Measurements from ENCODE around the gene LIPH.

Gene LIPH

DNA sequence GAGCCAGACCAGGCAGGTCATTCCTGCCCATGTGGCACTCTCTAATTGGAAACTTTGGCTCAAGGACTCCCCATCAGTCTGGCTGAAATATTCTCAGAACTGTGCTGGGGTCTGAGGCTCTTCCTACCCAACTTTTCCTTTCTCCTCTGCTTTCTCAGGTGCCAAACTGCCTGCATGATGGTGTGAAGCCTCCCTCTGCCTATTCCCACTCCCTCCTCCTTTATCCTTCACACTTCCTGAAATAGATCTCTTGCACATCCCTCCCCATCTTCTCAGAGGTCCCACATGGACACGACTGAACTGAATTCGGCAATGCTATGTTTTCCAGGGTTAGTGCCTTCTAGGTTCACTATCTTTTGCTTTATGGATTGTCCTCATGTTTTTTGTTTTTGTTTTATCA lies 12.5 kb downstream of the LIPH start:
- no peak for DNase-seq

DNA sequence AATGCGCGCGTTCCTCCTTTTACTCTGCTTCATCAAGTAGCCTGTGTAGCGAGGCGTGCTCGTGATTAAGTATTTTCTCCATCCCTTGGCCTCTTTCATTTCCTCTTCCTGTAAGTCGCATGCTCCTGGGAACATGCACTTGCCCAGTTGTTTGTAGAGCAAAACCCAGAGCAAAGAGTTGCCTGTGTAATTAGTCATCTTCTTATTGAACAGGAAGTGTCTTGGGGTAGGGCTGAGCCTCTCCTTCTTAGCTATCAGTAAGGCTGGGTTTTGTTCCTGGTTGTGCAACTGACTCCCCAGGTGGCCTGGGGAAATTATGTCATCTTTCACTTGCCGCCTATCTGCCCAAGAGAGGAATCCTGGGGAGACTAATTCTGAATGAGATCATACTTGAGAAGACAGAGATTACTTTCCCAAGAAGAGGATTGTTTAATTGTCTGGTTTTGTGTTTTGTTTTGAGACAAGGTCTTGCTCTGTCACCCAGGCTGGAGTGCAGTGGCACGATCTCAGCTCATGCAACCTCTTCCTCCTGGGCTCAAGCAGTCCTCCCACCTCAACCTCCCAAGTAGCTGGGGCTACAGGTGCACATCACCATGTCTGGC lies 14.9 kb downstream of the LIPH start:
- DNase-seq, result no peak

DNA sequence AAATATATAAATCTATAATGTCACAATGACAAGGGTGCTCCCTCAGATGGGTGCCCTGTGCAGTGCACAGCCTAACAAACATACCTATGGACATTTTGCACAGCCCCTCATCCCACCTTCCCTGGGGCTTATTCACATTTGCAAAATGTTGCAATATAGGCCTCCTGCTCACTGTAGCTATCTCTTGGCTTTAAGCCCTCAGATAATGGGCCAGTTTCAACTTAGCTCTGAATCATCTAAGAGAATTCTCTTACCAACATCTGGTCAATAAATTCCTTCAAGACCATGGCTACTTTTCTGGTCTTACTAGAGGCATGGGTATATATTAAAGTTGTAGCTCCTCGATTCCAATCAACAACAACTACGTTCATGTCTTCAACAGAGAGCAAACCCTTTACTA lies 17.9 kb downstream of the LIPH start:
- no peak for DNase-seq

DNA sequence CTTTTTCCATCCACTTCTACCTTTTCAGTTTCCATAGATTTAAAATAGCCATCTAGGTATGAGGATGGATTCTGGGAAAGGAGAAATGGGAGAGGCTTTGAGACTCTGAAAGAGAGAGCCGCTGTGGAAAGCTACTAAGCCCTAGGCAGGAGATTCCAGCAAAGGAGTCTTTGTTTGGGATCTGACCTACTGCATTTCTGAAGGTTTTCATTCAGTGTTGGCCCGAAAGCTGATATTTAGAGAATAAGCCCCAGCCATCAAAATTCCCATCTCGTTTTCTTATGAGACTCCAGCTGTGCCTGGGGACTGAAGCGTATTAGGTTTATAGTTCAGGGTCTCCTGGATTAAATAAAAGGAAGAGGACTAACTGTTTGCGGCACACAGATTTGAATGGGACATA lies 19.5 kb downstream of the LIPH start:
- no peak for DNase-seq

DNA sequence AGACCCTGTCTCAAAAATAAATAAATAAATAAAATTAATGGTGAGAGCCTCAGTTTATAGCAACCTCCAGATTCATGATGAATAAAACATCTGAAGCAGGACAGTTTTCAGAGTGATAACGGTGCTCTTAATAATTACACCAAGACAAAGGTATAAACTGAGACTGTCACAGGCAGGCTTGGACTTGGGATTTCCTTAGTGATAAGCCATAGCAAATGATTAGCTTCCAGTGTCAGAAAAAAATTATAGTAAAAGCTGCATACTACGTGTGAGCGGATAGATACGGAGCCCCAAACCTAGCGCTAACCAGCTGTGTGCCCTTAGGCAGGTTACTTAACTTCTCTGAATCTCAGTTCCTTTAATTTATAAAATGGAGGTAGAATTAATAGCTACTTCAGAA lies 21.5 kb downstream of the LIPH start:
- DNase-seq, result no peak

DNA sequence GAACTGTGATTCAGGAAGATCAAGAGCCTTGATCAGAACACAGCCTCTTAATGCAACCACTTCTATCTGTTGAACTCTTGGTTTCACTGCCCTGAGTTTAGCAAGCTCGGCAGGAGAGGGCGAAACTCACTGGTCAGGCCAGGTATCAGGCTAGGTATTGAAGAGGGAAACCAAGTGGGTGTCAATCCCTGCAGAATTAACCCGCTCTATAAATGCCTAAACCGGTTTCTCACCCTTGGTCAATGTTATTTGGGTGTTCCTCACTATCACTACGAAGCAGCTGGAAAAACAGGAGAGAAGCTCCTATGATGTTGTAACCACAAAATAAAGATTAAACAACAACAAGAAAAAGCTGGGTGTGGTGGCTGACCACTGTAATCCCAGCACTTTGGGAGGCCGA lies 23.9 kb downstream of the LIPH start:
- DNase-seq, result no peak

DNA sequence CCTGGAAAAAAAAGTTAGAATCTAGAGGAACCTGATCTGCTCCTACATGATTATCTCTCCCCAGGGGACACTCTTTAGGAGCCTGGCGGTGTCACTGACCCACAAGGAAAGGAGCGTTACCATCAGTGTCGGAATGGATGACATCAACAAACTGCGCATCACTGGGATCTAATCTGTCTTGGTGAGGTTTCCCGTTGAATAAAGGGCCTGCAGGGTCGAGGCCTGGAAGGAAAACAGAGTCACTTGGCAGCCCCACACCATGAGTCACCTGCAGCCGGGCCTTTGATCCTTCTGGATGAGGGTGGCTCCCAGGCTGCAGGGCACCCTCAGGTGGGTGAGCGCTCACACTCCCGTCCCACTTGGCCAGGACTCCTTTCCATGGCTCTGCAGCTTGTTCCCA lies 25.0 kb downstream of the LIPH start:
- no peak for DNase-seq

DNA sequence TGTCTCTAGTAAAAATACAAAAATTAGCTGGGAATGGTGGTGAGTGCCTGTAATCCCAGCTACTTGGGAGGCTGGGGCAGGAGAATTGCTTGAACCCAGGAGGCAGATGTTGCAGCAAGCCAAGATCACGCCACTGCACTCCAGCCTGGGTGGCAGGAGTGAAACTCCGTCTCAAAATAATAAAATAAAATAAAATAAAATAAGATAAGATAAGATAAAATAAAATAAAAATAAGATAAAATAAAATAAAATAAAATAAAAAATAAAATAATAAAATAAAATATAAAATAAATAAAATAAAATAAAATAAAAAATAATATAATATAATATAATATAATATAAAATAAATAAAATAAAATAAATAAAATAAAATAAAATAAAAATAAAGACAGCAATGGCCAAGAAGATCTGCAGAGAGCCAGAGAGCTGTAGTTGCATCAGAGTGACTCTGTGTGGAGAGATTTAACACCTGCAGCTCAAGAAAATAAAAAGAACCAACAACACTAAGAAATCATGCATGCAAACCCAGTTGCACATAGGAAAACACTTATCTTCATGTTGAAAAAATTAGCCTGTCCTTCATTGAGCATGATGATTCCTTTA lies 25.9 kb downstream of the LIPH start:
- DNase-seq, result no peak

DNA sequence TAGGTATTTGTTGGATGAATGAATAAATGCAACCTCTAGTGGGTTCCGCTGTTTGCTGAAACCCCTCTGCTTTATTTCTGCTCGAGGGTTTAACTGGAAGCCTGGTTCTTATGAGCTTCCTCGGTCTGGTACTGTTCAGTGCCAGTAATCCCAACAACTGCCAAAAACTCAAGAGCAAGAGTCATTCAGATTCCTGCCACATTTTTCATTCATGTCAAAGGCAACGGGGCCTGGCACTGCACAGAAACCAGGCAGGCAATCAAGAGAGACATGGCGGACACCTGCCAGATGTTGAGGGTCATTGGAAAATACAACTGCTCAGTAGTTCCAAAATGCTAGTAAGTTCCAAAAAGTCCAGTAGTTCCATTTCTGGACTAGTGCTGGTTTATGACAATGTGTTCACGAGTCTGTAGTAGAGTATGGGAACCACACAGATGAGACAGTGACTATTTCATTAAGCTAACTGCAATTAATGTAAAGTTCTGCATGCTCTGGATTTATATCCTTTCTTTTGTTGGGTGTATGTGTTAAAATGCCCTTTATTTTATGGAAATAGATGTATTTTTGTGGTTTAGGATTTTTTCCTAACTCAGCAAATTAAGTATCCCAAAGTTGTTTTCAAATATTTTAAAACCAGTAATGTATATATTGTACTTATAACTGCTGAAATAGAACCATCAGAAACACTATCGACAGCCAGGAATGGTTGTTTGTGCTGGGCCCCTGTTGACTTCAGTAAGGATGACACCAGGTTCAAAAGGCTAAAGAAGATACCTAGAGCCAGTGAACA lies 30.8 kb downstream of the LIPH start:
- DNase-seq, result no peak

DNA sequence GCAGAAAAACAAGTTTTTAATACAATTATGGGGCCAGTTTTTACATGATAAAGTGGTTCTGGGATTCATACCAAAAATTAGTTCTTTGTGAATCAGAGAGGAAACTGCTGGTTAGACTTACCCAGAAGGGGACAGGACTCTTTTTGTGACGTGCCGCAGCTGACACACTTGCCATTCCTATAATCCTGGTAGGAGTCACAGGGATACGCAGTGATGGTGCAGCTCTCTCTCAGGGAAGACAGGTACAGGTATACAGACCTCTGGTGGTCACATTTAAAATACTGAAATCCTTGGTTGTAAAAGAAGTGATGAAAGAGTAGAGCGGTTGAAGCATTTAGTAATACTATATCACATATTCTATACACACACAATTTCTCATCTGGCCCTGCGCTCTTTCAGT lies 33.4 kb downstream of the LIPH start:
- DNase-seq, result no peak

DNA sequence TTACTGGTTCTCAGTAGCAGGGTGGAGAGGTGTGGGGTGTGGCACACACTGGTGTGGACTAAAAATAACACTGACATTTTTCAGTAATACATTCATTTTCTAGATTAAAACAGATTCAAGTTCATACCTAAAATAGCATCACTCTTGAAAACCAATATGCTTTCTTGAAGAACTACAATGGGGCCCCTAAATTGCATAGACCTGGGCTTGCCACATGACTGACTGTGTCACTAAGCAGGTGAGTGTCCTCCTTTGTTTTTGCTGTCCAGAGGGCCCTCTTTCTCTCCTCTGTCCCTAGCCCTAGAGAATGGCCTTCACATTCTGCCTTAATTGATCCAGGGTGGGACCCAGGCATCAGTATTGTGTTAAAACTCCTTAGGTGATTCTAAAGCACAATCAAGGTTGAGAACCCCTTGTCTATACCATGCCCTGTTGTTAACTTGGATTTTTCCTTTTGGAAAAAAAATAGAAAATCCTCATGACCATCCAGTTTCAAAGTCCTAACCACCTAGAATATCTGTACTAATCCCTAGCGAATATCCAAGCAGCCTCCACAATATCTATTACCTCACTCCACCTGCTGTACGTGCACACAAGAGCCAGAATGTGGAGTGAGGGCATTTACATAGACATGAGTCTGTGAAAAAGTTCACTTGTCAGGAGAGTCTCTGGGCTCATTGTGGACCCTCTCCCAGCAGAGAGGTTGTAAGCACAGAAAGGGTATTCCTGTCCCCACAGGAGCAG lies 34.8 kb downstream of the LIPH start:
- no peak for DNase-seq

DNA sequence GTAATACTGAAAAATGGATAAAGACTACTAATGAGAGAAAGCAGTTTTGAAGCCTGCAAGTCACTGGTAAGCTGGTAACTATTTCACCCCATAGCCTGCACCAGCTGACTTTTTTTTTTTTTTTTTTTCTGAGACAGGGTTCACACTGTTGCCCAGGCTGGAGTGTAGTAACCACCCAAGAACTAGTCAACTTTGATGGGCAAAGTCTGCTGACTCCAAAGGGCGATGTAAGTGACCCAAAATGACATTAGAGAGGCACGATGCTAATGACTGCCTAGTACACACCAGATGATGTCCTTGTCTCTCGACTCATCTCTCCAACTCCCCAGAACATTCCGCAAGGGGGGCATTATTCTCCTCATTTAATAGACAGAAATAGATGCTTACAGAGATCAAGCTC lies 40.7 kb downstream of the LIPH start:
- no peak for DNase-seq

DNA sequence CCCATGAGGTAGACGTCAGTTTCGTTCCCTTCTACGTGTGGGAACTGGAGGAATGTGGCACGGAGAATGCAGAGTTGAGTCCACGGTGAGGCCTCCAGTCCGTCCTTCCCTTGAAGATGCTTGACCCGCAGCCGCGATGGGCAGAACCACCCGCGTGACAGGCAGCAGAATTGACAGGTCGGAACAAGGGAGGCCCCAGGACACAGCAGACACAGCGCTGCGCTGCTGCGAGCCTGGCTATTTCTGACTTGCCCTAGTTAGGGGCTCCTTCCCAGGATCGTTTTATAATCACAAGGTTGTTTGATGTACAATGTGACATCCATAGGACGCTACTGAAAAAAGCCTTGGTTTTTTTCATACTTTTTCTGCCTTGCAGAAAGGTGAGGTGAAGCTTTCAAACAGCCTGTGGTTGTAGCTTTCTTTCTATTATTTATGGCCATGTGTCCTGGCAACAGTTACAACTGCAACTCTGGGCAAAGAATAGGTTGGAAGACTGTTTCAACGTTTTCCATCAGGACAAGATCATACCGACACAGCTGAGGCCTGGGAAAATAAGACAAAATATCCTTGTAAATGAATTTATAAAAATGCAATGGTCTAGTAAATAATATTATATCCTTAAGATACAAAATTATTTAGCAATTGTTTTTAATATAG lies 43.9 kb downstream of the LIPH start:
- no peak for DNase-seq

DNA sequence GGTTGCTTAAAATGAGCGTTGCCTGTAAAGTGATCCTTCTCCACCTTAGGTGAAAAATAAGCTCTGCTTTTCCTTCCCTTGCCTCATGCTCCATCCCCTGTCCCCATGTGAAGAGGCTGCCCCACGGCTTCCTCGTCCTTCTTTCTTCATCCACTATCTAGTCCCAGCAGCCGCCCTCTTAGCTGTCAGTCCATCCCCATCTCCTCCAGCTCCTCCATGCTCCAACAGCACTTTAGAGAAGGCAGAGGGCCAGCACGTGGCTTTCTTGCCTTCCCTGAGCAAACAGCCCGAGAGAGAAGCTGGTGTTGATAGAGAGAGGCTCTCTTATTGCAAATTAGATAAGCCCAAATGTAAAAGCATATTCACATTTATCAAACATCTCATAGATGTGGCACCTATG lies 44.5 kb downstream of the LIPH start:
- DNase-seq, result no peak

DNA sequence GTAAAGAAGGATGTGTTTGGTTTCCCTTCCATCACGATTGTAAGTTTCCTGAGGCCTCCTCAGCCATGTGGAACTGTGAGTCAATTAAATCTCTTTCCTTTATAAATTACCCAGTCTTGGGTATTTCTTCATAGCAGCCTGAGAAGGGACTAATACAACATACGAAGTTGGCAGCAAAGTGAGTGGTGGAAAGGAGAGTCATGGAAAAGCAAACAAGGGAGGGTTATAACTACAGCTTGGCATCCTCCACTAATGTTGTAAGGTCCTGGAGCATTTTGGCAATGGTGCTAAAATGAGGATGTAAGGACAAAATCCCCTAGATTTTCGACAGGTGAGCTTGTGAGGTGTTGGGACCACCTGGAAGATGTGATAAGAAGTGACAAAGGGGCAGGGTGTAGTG lies 47.8 kb downstream of the LIPH start:
- no peak for DNase-seq

DNA sequence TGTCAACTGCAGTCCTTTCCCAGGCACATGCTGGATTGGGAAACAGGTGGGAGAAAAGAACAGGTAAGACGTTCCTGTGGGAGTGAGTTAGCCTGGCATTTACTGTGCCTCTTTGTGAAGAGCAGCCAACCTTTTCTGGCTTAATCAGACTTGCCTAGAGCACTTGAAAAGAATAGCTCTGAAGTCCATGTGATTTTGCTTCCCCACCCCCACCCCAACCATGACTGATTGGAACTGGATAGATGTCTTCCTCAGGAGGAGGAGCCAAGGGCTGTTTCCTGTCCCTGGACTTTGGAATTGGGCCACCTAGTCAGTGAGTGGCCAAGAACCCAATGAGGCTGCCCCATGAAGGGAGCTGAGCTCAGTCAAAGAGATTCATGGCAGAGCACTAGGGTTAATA lies 48.9 kb downstream of the LIPH start:
- no peak for DNase-seq

DNA sequence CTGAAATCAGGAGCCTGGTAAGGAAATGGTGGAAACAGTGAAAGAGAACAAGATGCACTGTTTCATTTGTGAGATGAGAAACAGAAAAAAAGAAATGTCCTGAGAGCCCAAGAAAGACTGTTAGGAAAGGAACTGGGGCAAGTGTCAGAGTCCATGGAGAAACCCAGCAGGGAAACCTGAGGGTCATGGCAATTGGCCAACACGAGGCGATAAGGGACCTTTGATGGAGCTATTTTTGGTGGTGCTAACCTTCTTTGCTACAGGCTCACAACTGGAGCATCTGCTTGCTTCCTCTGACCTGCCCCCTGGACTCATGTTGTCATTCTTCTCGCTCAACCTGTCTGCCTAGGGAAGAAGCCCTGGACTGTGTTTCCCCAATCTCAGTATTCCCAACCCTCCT lies 49.4 kb downstream of the LIPH start:
- DNase-seq, result no peak

DNA sequence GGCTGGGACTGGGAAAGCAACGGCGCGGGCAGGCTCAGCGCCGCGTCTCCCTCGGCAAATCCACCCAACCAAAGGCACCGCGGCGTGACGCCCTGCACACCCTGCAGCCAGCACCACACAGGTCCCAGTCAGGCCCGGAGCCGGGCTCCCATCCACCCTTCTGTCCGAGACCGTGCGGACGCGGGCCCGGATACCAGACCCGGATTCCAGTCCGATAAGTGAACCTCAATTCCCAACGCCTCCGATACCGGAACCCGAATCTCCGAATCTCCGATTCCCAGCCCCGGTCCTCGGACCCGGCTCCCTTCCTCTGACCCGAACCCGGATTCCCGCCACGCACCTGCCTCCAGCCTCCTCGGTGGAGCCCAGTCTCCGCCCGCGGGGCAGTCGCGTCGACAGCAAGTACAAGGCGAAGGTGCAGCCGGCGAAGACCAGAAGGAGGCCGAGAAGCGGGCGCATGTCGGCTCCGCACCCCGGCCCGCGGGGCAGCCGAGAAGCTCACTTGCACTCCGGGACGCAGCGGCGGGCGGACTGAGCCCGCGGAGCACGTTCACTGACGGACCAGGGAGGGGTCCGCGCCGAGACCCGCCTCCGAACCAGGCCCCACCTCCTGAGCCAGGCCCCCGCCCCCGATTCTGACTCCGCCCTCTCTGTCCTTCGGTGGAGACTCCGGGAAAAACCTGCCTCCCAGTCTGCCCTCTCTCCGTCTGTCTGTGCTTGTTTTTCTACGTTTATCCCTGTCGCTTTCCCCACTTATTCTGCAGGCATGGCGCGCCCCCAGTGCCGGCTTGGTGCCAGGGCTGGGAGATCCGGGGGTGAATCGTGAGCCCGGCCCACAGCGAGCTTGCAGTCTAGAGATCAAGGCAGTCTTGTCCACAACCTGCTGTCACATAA lies 53.6 kb downstream of the LIPH start, which contains the start of gene TMEM41A:
TSS of gene TMEM41A (minus strand) at position 533 of the 894 bp plus-strand sequence. CDS start at position 459, 74 bp downstream.
- DNase-seq, result peak; percentile 85

DNA sequence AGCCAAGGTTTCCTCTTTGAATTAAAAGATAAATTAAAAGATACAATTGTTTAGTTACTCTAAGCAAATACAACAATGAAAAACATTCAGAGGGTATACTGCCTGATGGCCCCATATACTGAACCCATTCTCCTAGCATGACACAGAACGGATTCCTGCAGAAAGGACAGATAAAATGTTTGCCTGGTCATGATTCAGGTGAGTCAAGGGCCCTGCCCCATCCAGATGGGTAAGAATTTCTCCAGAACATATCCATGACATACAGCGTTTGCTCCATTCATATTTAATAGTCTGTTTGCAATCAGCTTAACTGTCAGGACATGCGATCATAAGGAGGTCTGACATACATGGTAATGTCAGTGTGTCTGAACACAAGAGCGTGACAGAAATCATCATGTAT lies 62.1 kb downstream of the LIPH start:
- DNase-seq, result no peak

DNA sequence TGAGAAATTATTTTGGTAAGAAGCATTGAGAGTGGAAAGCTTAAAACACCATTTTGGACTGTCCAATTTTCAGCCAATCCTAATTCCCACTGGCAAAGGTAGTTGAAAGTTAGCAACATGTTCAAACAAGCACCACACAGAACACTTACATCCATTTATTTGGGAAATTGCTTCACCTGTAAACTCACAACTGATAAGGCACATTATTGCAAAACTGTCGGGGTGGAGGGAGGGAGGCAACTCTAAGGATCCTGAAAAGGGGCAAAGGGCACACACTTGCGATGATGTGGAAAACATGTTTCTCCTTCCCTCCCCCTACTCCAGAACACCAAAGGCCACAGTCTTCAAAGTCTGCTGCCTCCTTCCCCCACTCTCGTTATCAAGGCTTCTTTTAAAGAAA lies 62.9 kb downstream of the LIPH start:
- DNase-seq, result no peak

DNA sequence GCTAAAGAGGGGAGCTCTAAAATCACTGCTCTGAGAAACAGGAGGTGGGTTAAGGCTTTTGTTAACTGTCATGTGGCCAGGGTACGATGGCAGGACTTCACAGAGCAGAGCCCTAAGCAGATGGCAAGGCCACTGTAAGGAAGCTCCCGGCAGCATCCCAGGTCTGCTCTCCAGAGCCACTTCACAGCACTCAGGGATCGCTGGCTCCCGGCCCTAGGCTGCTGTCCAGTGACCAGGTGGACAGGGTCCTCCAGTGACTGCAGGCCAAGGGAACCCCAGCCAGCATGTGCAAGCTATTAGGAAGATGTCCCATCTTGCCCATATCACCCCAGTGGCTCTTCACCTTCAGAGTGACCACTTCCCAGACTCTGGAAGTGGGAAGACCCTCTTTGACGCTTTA lies 63.9 kb downstream of the LIPH start:
- no peak for DNase-seq

DNA sequence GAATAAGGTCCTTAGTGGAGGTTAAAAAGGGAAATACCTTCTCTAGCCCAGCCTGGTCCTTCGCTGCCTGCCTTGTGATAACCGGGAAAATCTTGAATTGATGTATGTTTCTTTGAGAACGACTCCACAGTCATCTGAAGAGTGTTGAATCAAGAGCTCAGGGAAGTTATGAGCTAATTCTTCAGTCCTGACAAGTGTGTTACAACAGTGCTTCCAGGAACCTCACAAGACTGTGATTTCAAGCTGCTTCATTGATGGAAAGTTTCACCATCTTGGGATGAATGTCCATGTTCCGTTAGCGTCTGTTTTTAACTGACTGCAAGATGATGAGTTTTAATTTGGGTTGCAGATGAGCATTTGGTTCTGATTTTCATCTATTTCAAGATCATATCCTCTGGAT lies 66.0 kb downstream of the LIPH start:
- no peak for DNase-seq

Measured in NCI-H446 treated with DMSO at 0.1 percent for 48 hours (cell line).